HG03139 (cell line): Measurements from ENCODE around the gene RASAL1.

Experiments
- ATAC-seq: cut with Tn5 transposase; IDR thresholded peaks from one replicate; pipeline ENCODE4 v1.9.1; 2021; ENCODE audit not compliant: unreplicated experiment

The RASAL1 gene

GRCh38 chr12:113061061-113061694 lies 74.4 kb downstream of the RASAL1 start:
- no peak for ATAC-seq

- ATAC-seq, result no peak
These were observed 75.1 kb downstream of the RASAL1 start for GRCh38 chr12:113060336-113060960.

- no peak for ATAC-seq
These were observed 76.4 kb downstream of the RASAL1 start for GRCh38 chr12:113059071-113059595.

GRCh38 chr12:113058553-113058952 lies 77.0 kb downstream of the RASAL1 start:
- no peak for ATAC-seq

- no peak for ATAC-seq
These were observed 77.7 kb downstream of the RASAL1 start for GRCh38 chr12:113057565-113058485.

- ATAC-seq, result no peak
These were observed 78.7 kb downstream of the RASAL1 start, which contains the start of gene DTX1 for GRCh38 chr12:113056631-113057488. Gene DTX1, plus strand, starts transcription at chr12:113056730. Its CDS starts 1,463 bp downstream, at chr12:113058193.

- ATAC-seq, result no peak
These were observed 79.3 kb downstream of the RASAL1 start for GRCh38 chr12:113056381-113056630.

GRCh38 chr12:113055594-113056380 lies 79.8 kb downstream of the RASAL1 start:
- no peak for ATAC-seq

- ATAC-seq, result no peak
These were observed 80.5 kb downstream of the RASAL1 start for GRCh38 chr12:113054948-113055486.

GRCh38 chr12:113052326-113052725 lies 83.2 kb downstream of the RASAL1 start:
- no peak for ATAC-seq

- ATAC-seq, result no peak
These were observed 83.8 kb downstream of the RASAL1 start for GRCh38 chr12:113051759-113052158.

- no peak for ATAC-seq
These were observed 84.8 kb downstream of the RASAL1 start for GRCh38 chr12:113050795-113051194.

- ATAC-seq, result no peak
These were observed 85.4 kb downstream of the RASAL1 start for GRCh38 chr12:113049976-113050742.
